ENCODE measurements around the gene MICAL2.

MICAL2 gene

GRCh38 chr11:12273618-12273995, 163.2 kb downstream of the MICAL2 start:
- no peak for TF ChIP-seq ZFX (IDR thresholded peaks at IDR 0.05; ENCODE audit: borderline replicate concordance)
- TF ChIP-seq, protein P1, sequence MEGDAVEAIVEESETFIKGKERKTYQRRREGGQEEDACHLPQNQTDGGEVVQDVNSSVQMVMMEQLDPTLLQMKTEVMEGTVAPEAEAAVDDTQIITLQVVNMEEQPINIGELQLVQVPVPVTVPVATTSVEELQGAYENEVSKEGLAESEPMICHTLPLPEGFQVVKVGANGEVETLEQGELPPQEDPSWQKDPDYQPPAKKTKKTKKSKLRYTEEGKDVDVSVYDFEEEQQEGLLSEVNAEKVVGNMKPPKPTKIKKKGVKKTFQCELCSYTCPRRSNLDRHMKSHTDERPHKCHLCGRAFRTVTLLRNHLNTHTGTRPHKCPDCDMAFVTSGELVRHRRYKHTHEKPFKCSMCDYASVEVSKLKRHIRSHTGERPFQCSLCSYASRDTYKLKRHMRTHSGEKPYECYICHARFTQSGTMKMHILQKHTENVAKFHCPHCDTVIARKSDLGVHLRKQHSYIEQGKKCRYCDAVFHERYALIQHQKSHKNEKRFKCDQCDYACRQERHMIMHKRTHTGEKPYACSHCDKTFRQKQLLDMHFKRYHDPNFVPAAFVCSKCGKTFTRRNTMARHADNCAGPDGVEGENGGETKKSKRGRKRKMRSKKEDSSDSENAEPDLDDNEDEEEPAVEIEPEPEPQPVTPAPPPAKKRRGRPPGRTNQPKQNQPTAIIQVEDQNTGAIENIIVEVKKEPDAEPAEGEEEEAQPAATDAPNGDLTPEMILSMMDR (IDR thresholded peaks at IDR 0.05), result no peak
- no peak overlapping the region for H3K27ac ChIP-seq

DNA sequence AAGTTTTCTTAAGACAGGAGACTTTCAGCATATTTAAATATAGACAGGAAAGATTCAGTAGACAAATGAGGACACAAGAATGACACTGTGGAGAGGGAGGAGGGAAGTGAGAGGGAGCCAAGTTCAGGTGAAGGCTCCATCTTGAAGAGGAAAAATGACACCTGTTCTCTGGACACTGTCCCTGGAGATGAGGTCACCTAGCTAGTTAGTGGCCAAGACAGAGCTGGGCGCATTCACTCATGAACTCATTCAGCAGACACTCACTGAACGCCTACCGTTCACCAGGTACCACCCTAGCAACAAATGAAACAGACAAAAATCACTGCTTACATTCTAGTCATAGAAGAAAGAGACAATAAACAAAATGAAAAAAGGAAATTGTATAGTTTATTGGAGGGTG, 163.7 kb downstream of the MICAL2 start:
- H3K27ac ChIP-seq, result no peak overlapping the region
- no peak for TF ChIP-seq ZFX (IDR thresholded peaks at IDR 0.05; ENCODE audit: borderline replicate concordance)
- TF ChIP-seq, protein P1 (IDR thresholded peaks at IDR 0.05), result no peak

DNA sequence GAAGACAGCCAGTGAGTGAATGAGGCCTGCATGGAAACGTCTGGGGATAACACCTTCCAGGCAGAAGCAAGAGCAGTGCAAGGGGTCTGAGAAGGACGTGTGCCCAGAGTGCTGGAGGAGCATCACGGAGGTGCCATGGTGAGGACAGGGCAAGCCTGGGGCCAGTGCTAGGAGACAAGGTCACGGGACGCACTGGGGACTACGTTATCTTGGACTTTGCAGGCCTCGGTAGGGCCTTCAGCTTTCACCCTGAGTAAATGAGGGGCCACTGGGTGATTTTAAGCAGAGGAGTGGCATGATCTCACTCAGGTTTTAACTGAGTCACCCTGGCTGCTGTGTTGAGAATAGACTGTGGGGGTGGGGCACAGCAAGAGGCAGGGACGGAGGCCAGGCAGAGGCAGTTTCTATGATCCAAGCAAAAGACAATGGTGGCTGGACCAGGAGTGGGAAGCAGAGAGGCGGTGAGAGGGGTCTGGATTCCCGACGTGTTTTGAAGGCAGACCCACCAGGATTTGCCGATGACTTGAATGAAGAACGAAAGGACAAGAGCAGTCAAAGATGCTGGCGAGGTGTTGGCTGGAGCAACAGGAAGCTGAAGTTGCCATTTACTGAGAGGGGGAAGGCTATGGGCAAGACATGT, 164.3 kb downstream of the MICAL2 start:
- H3K27ac ChIP-seq, result no peak overlapping the region
- no peak for TF ChIP-seq ZFX (IDR thresholded peaks at IDR 0.05; ENCODE audit: borderline replicate concordance)
- TF ChIP-seq, protein P1 (IDR thresholded peaks at IDR 0.05), result no peak

DNA sequence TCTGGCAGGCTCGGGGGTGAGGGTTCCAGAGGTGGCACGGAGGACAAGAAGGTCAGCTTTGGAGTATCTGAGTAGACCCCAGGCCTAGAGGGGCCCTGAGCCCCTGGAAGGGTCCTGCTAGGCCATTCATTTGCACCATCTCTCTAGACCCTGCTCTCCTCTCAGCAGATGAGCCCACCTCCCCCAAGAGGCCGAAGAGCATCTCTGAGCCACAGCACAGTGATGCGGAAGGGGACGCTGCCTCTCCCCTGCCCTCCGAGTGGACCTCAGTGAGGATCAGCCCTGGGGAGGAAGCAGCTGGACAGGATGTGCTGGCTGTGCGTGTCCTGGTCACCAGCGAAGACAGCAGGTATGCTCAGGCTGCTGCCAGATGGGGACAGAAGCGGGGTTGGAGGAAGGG, 165.4 kb downstream of the MICAL2 start:
- TF ChIP-seq, protein P1 (IDR thresholded peaks at IDR 0.05), result no peak
- TF ChIP-seq ZFX (IDR thresholded peaks at IDR 0.05; ENCODE audit: borderline replicate concordance), result no peak
- H3K27ac ChIP-seq, result no peak overlapping the region

GRCh38 chr11:12276356-12276755, 166.0 kb downstream of the MICAL2 start:
- no peak for TF ChIP-seq ZFX (IDR thresholded peaks at IDR 0.05; ENCODE audit: borderline replicate concordance)
- TF ChIP-seq, protein P1 (IDR thresholded peaks at IDR 0.05), result no peak
- no peak overlapping the region for H3K27ac ChIP-seq

DNA sequence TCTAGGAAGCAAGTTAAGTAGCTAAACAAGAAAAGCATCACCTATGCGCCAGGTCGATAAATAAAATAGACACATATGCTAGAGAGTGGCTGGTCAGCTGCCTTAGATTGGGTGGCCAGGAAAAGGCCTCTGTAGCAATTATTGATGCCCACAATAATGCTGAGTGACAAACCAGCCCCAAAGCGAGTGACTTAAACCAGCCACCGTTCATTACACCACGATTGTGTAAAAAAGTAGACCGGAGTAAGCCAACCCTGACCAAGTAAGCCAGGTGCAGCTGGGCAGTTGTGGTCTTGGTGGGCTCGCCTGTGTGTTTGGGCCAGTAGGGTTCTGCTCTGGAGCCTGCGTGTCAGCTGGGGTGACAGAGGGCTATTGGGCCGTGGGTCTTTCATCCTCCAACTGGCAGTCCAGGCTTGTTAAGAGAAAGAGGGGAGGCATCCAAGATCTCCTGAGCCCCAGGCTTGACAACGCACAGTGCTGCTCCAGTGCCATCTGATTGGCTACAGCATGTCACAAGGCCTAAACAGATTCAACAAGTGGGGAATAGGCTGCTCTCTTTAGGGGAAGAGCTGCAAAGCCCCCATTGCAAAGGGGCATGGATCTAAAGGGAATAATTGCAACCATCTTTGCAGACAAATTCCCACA, 166.6 kb downstream of the MICAL2 start:
- no peak overlapping the region for H3K27ac ChIP-seq
- TF ChIP-seq, protein P1 (IDR thresholded peaks at IDR 0.05), result no peak
- TF ChIP-seq ZFX (IDR thresholded peaks at IDR 0.05; ENCODE audit: borderline replicate concordance), result no peak

Measured in 22Rv1 (cell line).